Choroid plexus epithelial cell (primary cell): ENCODE data around the gene ZFP36L2.

Experiments
- DNase-seq: peaks from one replicate; pipeline ENCODE4 v3.0.0-alpha.2; 2010; ENCODE audit warnings: low read depth
- H3K4me3 ChIP-seq: 2 replicates; pipeline ENCODE4 v1.5.1; 2011; ENCODE audit warnings: low read depth, mild to moderate bottlenecking, control low read depth, low read length, moderate library complexity
- CTCF ChIP-seq: conservative IDR thresholded peaks from 2 replicates; pipeline ENCODE4 v1.5.1; 2011; ENCODE audit warnings: low read depth, mild to moderate bottlenecking, control low read depth, inconsistent platforms, low read length, moderate library complexity

ZFP36L2 gene

GRCh38 chr2:43223521-43224001 is 2.8 kb downstream of the ZFP36L2 start:
- no peak for TF ChIP-seq CTCF
- H3K4me3 ChIP-seq: peak overlapping the region; percentile 82
- peak; percentile 50 for DNase-seq

DNA sequence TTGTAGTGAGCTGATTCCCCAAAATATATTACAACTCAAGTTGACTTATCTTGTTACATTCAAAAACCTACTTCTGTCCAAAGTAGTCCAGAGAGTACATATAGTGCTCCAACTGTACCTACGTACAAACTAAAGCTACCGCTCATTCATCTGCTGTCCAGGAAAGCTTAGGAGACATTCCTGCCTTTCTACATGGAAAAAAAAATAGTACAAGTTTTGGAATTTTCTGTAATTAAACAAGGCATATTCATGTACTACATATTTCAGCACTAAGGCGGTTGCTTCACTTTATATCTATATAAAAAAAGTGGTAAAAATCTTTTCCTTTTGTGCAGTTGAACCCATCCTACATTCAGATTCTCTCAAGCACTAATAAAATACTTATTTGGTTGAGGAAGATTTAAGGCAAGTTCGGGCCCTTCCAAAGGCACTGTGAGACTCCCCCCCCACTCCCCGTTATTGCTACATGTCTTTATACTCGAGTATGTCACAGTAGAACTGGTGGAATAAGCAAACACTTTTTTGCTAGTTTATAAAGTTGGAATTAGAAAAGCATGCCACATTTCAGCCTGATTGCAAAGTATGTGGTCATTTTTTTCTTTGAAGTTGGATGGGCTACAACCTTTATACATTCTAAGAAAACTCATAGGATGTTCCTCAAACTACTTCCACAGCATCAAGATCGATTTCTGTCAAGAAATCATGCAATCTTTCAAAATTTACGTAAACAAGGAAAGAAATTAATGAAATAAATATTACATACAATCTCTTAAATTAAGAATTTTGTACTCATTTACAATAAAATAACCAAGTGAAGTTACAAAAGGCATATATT is 3.7 kb downstream of the ZFP36L2 start:
- no peak for TF ChIP-seq CTCF
- DNase-seq: peak; percentile 48
- H3K4me3 ChIP-seq: peak overlapping the region; percentile 82

DNA sequence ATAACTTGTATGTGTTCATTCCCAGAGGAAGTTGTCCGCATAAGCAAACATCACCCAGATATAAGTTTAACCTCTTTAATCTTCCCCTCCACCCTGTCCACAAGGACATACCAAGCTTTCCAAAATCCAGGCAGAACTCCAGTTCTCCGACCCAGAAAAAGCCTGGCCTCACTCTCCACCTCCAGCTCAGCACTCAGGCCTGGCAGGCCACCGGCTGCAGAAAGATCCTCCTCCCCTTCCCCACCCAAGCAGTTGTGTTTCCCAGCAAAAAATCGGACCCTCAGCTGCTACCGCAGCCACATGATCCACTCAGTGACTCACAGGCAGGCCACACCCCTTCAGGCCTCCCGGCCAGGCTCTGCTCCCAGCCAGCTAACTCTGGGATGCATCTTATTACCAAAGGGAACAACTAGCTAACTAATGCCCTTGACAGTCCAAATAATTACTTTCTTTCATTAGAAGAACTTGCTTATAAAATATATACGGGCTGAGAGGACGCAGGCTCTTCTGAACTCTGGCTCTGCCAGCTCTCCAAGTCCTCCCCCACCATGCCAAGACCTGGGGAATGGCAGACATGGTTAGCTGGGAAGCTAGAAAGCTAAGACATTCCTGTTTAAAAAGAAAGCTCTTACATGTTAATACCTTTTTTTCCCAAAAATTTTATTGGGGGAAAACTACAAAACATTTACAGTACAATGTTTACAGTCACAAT is 4.5 kb downstream of the ZFP36L2 start:
- DNase-seq: peak; percentile 98
- peak overlapping the region; percentile 82 for H3K4me3 ChIP-seq
- TF ChIP-seq CTCF: no peak

- TF ChIP-seq CTCF: no peak
- peak; percentile 94 for DNase-seq
- H3K4me3 ChIP-seq: peak overlapping the region; percentile 82
Measured at GRCh38 chr2:43221124-43221762, 5.2 kb downstream of the ZFP36L2 start.

- H3K4me3 ChIP-seq: peak overlapping the region; percentile 82
- no peak for DNase-seq
- TF ChIP-seq CTCF: no peak
Measured at GRCh38 chr2:43220760-43221123, 5.7 kb downstream of the ZFP36L2 start.

GRCh38 chr2:43220229-43220751 is 6.1 kb downstream of the ZFP36L2 start:
- peak; percentile 48 for DNase-seq
- no peak for TF ChIP-seq CTCF

More at GRCh38 chr2:43220229-43220751, 6.1 kb downstream of the ZFP36L2 start:
- H3K4me3 ChIP-seq: peak overlapping the region; percentile 53
